Activated CD4-positive, alpha-beta T cell treated with anti-CD3 and anti-CD28 coated beads, Interleukin-10, Interleukin-2, amounts not matched to agents 100 ng/mL and 50 ng/mL, durations not matched to agents 16 hours and 8 hours (primary cell): ENCODE results near the gene UCP3.

Experiments
- DNase-seq: peaks from one replicate; pipeline ENCODE4 v3.0.0-alpha.2; 2020

Gene UCP3

GRCh38 chr11:73976451-73977151 lies 32.3 kb downstream of the UCP3 start:
- DNase-seq: no peak

- no peak for DNase-seq
These were observed 33.5 kb downstream of the UCP3 start for GRCh38 chr11:73975479-73975757.

GRCh38 chr11:73974604-73975478 lies 34.0 kb downstream of the UCP3 start:
- no peak for DNase-seq

GRCh38 chr11:73972620-73973449 lies 36.0 kb downstream of the UCP3 start:
- DNase-seq: no peak

GRCh38 chr11:73972187-73972586 lies 36.7 kb downstream of the UCP3 start:
- no peak for DNase-seq

GRCh38 chr11:73971175-73971719 lies 37.6 kb downstream of the UCP3 start:
- no peak for DNase-seq

- DNase-seq: no peak
These were observed 38.7 kb downstream of the UCP3 start for GRCh38 chr11:73969991-73970800.

GRCh38 chr11:73969091-73969490 lies 39.8 kb downstream of the UCP3 start:
- DNase-seq: no peak

GRCh38 chr11:73968356-73968966 lies 40.4 kb downstream of the UCP3 start:
- no peak for DNase-seq

- no peak for DNase-seq
These were observed 43.1 kb downstream of the UCP3 start for GRCh38 chr11:73965764-73966121.

GRCh38 chr11:73965076-73965763 lies 43.7 kb downstream of the UCP3 start:
- DNase-seq: no peak

- DNase-seq: no peak
These were observed 45.0 kb downstream of the UCP3 start for GRCh38 chr11:73963861-73964260.

GRCh38 chr11:73962101-73962705 lies 46.7 kb downstream of the UCP3 start:
- DNase-seq: no peak

GRCh38 chr11:73961321-73961720 lies 47.6 kb downstream of the UCP3 start:
- no peak for DNase-seq

GRCh38 chr11:73958521-73959141 lies 50.3 kb downstream of the UCP3 start:
- DNase-seq: no peak

- no peak for DNase-seq
These were observed 51.1 kb downstream of the UCP3 start for GRCh38 chr11:73957654-73958361.

GRCh38 chr11:73956876-73957653 lies 51.8 kb downstream of the UCP3 start:
- DNase-seq: no peak

GRCh38 chr11:73951797-73952196 lies 57.1 kb downstream of the UCP3 start:
- DNase-seq: no peak
